HCT116 (cell line): ENCODE measurements around the gene CABLES1. TPM values are rescaled to one million over a fixed set of nuclear protein-coding genes. Genes with fewer than 3 reads are reported as not detected.

Source experiments
- ATAC-seq: fragments of 200-7000 bp; cut with Tn5 transposase; 2 replicates; pipeline ENCODE4 v1.9.1; 2020; ENCODE audit warnings: mild to moderate bottlenecking, moderate library complexity
- BruUV-seq: library from RNA; stranded (reverse); fragments of 400-500 nt; replicated peaks from 2 replicates; lab custom pipeline; 2021; lab: Mats Ljungman, UMichigan
- CTCF ChIA-PET: fragments of 300-600 bp; sonication (Branson Sonifier 250); formaldehyde crosslinking; loops from one replicate; lab custom pipeline; 2021; ENCODE audit warnings: antibody characterized with exemption; lab: Charles Lee
- POLR2A ChIA-PET: fragments of 300-600, 350-600 bp; sonication (Branson Sonifier 250); formaldehyde crosslinking; loops from one replicate; lab custom pipeline; 2021; ENCODE audit warnings: antibody characterized with exemption; lab: Charles Lee
- RAD21 ChIA-PET, 2 experiments: fragments of 300-600 bp; sonication (Branson Sonifier 250); formaldehyde crosslinking; loops; one replicate each; lab custom pipeline; 2023; ENCODE audit warnings: low total read pairs in 2 of 2; ENCODE audit not compliant: uncharacterized antibody in 2 of 2, unreplicated experiment in 2 of 2, low non-redundant PET in 1 of 2; lab: Charles Lee
- DNase-seq: peaks from one replicate; pipeline ENCODE4 v3.0.0-alpha.2; 2010; ENCODE audit warnings: low read depth, low spot score
- H2AFZ ChIP-seq: fragments of 200-600 bp; shearing (Covaris generic), sonication (generic); 2 replicates; pipeline ENCODE4 v1.6.1; 2017; ENCODE audit warnings: low read depth, mixed run types, mixed read lengths, antibody characterized with exemption, low read length; ENCODE audit not compliant: poor library complexity, severe bottlenecking
- H3K27ac ChIP-seq: 2 replicates; pipeline ENCODE4 v1.5.1; 2012; ENCODE audit warnings: low read depth, low read length
- H3K27me3 ChIP-seq: fragments of 200-600 bp; sonication (generic); 2 replicates; pipeline ENCODE4 v1.6.1; 2016; ENCODE audit warnings: mixed run types, low read length, mixed read lengths; ENCODE audit not compliant: insufficient read depth
- H3K36me3 ChIP-seq, 2 experiments: fragments of 200-500 bp in 1 of 2; fragments of 200-600 bp in 1 of 2; sonication (Bioruptor generic) in 1 of 2; sonication (generic) in 1 of 2; 2 replicates each; pipeline versions ENCODE4 v1.5.1 to v1.6.1; 2014 to 2016; ENCODE audit warnings: low read length in 2 of 2, inconsistent platforms in 1 of 2, mixed read lengths in 1 of 2, mixed run types in 1 of 2; ENCODE audit not compliant: insufficient read depth in 2 of 2, control insufficient read depth in 1 of 2
- H3K4me1 ChIP-seq, 2 experiments: fragments of 200-600 bp in 1 of 2; sonication (generic) in 1 of 2; 2 replicates each; pipeline versions ENCODE4 v1.5.1 to v1.6.1; 2012 to 2017; ENCODE audit warnings: low read length in 2 of 2, inconsistent platforms in 1 of 2, mild to moderate bottlenecking in 1 of 2, mixed read lengths in 1 of 2, mixed run types in 1 of 2, moderate library complexity in 1 of 2; ENCODE audit not compliant: insufficient read depth in 2 of 2, control insufficient read depth in 1 of 2
- H3K4me2 ChIP-seq: fragments of 200-600 bp; sonication (generic); 2 replicates; pipeline ENCODE4 v1.6.1; 2017; ENCODE audit warnings: mixed run types, low read length, mixed read lengths
- H3K4me3 ChIP-seq, 2 experiments: fragments of 200-600 bp in 1 of 2; sonication (generic) in 1 of 2; replicated peaks in 1 of 2; 2 replicates each; pipeline ENCODE4 v1.5.1; 2011 to 2016; ENCODE audit warnings: low read length in 2 of 2, control low read depth in 1 of 2, low read depth in 1 of 2, mild to moderate bottlenecking in 1 of 2, mixed read lengths in 1 of 2, mixed run types in 1 of 2
- H3K79me2 ChIP-seq: fragments of 200-600 bp; sonication (generic); 2 replicates; pipeline ENCODE4 v1.6.1; 2017; ENCODE audit warnings: mild to moderate bottlenecking, mixed run types, low read length, moderate library complexity, mixed read lengths; ENCODE audit not compliant: insufficient read depth
- H3K9ac ChIP-seq: fragments of 200-600 bp; sonication (generic); 2 replicates; pipeline ENCODE4 v1.6.1; 2016; ENCODE audit warnings: low read length, mixed read lengths
- H3K9me2 ChIP-seq: fragments of 200-600 bp; sonication (generic), shearing (Covaris generic); 2 replicates; pipeline ENCODE4 v1.6.1; 2017; ENCODE audit warnings: mixed run types, mild to moderate bottlenecking, moderate library complexity; ENCODE audit not compliant: insufficient read depth
- H3K9me3 ChIP-seq, 2 experiments: fragments of 200-500 bp in 1 of 2; fragments of 200-600 bp in 1 of 2; sonication (Bioruptor generic) in 1 of 2; sonication (generic) in 1 of 2; 2 replicates each; pipeline ENCODE4 v1.6.1; 2014 to 2017; ENCODE audit warnings: low read length in 2 of 2, mixed read lengths in 2 of 2, inconsistent platforms in 1 of 2, low read depth in 1 of 2, mild to moderate bottlenecking in 1 of 2, mixed run types in 1 of 2, moderate library complexity in 1 of 2; ENCODE audit not compliant: control insufficient read depth in 1 of 2, insufficient read depth in 1 of 2
- H4K20me1 ChIP-seq: fragments of 200-600 bp; sonication (generic), shearing (Covaris generic); 2 replicates; pipeline ENCODE4 v1.6.1; 2017; ENCODE audit warnings: mixed run types, mild to moderate bottlenecking, moderate library complexity; ENCODE audit not compliant: insufficient read depth
- CEBPB ChIP-seq: IDR thresholded peaks from 2 replicates; pipeline ENCODE4 v1.6.1; 2012; ENCODE audit warnings: low read depth
- CTCF ChIP-seq, 3 experiments: fragments of 200-600 bp in 1 of 3; sonication (generic) in 1 of 3; IDR thresholded peaks in 2 of 3; conservative IDR thresholded peaks in 1 of 3; 2 replicates each; pipeline ENCODE4 v1.5.1; 2012 to 2017; ENCODE audit warnings: low read depth in 2 of 3, low read length in 2 of 3, antibody characterized with exemption in 1 of 3, borderline replicate concordance in 1 of 3, control low read depth in 1 of 3, mild to moderate bottlenecking in 1 of 3, mixed read lengths in 1 of 3, mixed run types in 1 of 3, moderate library complexity in 1 of 3; ENCODE audit not compliant: insufficient read depth in 1 of 3
- EZH2 ChIP-seq: fragments of 200-600 bp; sonication (generic); IDR thresholded peaks from 2 replicates; pipeline ENCODE4 v1.6.1; 2017; ENCODE audit warnings: antibody characterized with exemption, mixed run types
- EZH2phosphoT487 ChIP-seq: fragments of 200-600 bp; IDR thresholded peaks from 2 replicates; pipeline ENCODE4 v1.6.1; 2018; ENCODE audit warnings: antibody characterized with exemption, borderline replicate concordance
- FOSL1 ChIP-seq: IDR thresholded peaks from 2 replicates; pipeline ENCODE4 v1.6.1; 2012; ENCODE audit warnings: low read depth
- JUND ChIP-seq: IDR thresholded peaks from 2 replicates; pipeline ENCODE4 v1.6.1; 2012
- MAX ChIP-seq: IDR thresholded peaks from 2 replicates; pipeline ENCODE4 v1.6.1; 2012
- POLR2A ChIP-seq: IDR thresholded peaks from 2 replicates; pipeline ENCODE4 v1.7.0; 2011; ENCODE audit warnings: borderline replicate concordance; ENCODE audit not compliant: insufficient read depth, insufficient read length; ENCODE audit errors: extremely low read depth
- POLR2AphosphoS5 ChIP-seq: IDR thresholded peaks from 2 replicates; pipeline ENCODE4 v1.6.1; 2011; ENCODE audit warnings: mild to moderate bottlenecking, low read depth, low read length, moderate library complexity
- RAD21 ChIP-seq: IDR thresholded peaks from 2 replicates; pipeline ENCODE4 v1.6.1; 2012; ENCODE audit warnings: low read depth, mild to moderate bottlenecking
- REST ChIP-seq: IDR thresholded peaks from 2 replicates; pipeline ENCODE4 v1.6.1; 2012; ENCODE audit warnings: low read depth
- SIN3A ChIP-seq: IDR thresholded peaks from 2 replicates; pipeline ENCODE4 v1.6.1; 2012; ENCODE audit warnings: low read depth
- SP1 ChIP-seq: IDR thresholded peaks from 2 replicates; pipeline ENCODE4 v1.6.1; 2012; ENCODE audit warnings: low read depth
- SRF ChIP-seq: IDR thresholded peaks from 2 replicates; pipeline ENCODE4 v1.6.1; 2012; ENCODE audit warnings: low read depth
- TCF7L2 ChIP-seq: IDR thresholded peaks from 2 replicates; pipeline ENCODE4 v1.7.0; 2011; ENCODE audit warnings: borderline replicate concordance, inconsistent platforms; ENCODE audit not compliant: insufficient read depth, insufficient read length; ENCODE audit errors: extremely low read depth
- ZBTB33 ChIP-seq: IDR thresholded peaks from 2 replicates; pipeline ENCODE4 v1.6.1; 2011; ENCODE audit warnings: mild to moderate bottlenecking, low read length, moderate library complexity; ENCODE audit not compliant: insufficient replicate concordance; ENCODE audit errors: extremely low read depth
- intact Hi-C: fragments of 100-400 bp; cut with micrococcal nuclease; formaldehyde crosslinking; loops from 2 replicates; pipeline ENCODE4 v1.10.0; 2022
- total RNA-seq: library from RNA; stranded (reverse); gene quantifications from one replicate; pipeline ENCODE4 v1.2.1, GENCODE V29; 2021; ENCODE audit not compliant: unreplicated experiment

Gene CABLES1
- total RNA-seq, 1 experiment from 2014 or later, result 7.7 TPM

- CTCF ChIA-PET, result no interaction called here
- Histone ChIP-seq H4K20me1 (no peaks in the 10 kb centered on the region), H3K4me1 (0 out of 4 replicates have a peak, but pooled peaks cover 0 to 2% of the 10 kb centered on the region in 2 experiments), H3K9ac (no peak overlapping the region), H3K27me3 (no peaks in the 10 kb centered on the region), H3K4me3 (no peak overlapping the region), H3K79me2 (no peaks in the 10 kb centered on the region), H2AFZ (no peak overlapping the region), H3K9me3 (no peaks in the 10 kb centered on the region), H3K27ac (no peak overlapping the region), H3K36me3 (no peaks in the 10 kb centered on the region)
- RAD21 ChIA-PET, result no interaction called here
- ATAC-seq, result no peak
- BruUV-seq, result no TSS peak
- POLR2A ChIA-PET, result no interaction called here
- intact Hi-C loops, result no loop called here
- TF ChIP-seq CTCF (IDR thresholded peaks at IDR 0.05 in 2 of 3, conservative IDR thresholded peaks at IDR 0.05 in 1 of 3; ENCODE audit: borderline replicate concordance in 1 of 3, insufficient read depth in 1 of 3, low read depth in 2 of 3, low read length in 2 of 3), result no peak
- no peak for TF ChIP-seq POLR2AphosphoS5
- no peak for TF ChIP-seq CEBPB
- TF ChIP-seq FOSL1, result no peak
- TF ChIP-seq SIN3A, result no peak
- TF ChIP-seq SP1, result no peak
- TF ChIP-seq EZH2phosphoT487, result no peak
- TF ChIP-seq EZH2, result no peak
- TF ChIP-seq REST, result no peak
- TF ChIP-seq POLR2A, result no peak
- no peak for TF ChIP-seq SRF
- no peak for TF ChIP-seq TCF7L2
- TF ChIP-seq MAX, result no peak
- no peak for TF ChIP-seq ZBTB33
- no peak for TF ChIP-seq RAD21
- no peak for TF ChIP-seq JUND
- TF ChIP-seq, all 23 proteins: peak for 0
- no peak for DNase-seq
- Histone ChIP-seq H3K9me2 (no peaks in the 10 kb centered on the region), H3K4me2 (no peak overlapping the region)
Measured at GRCh38 chr18:23240609-23240930, 105.3 kb downstream of the CABLES1 start.
